Fibroblast of skin of right quadriceps (primary cell): ENCODE data around the gene EFTUD2.

Experiments used
- DNase-seq: peaks from one replicate; pipeline ENCODE4 v3.0.0-alpha.2; 2013

The EFTUD2 gene

GRCh38 chr17:44887016-44887415 lies 12.2 kb downstream of the EFTUD2 start:
- no peak for DNase-seq

DNA sequence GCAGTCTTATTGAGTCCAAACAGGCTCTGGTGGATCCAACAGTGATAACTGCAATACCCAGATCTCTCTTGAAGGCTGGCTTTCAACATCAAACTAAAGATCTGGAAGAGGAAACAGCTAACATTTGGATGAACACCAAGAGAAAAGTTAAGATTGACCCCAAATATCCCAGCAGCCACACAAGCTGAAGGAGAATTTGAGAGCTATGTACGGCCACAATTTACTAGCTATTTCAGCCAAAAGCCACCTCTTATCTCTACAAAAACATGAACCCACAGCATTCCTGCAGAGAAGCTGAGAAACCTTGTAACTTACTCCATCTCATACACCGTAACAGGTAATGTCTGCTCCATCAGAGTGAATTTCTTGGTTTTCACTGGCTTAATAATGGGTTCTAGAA lies 14.3 kb downstream of the EFTUD2 start:
- no peak for DNase-seq

GRCh38 chr17:44881145-44881544 lies 18.1 kb downstream of the EFTUD2 start:
- DNase-seq: no peak

GRCh38 chr17:44880062-44880461 lies 19.2 kb downstream of the EFTUD2 start:
- DNase-seq: no peak

- no peak for DNase-seq
These were observed 19.9 kb downstream of the EFTUD2 start for GRCh38 chr17:44879376-44879775.

DNA sequence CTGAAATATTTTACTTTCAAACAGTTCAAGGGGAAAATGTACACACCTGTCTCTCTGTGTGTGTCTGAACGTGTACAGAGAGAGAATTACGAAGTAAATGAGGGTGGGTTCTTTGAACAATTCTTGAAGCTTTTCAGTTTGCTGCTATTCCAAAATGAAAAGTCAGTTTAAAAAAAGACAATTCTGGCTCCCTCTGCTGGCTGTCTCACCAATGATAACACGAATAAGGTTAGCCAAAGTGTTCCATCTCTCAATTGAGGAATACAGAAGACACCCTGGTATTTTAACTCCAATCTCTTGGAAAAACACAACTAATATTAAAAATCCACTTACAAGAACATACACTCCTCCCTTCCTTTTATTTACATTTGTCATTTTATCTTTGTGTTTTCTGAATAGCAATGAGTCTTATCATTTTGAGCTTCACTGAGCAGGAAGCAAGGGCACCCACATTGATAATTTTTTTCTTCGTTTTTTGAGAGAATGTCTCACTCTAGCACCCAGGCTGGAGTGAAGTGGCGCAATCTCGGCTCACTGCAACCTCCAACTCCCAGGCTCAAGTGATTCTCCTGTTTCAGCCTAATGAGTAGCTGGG lies 20.5 kb downstream of the EFTUD2 start:
- peak; percentile 41 for DNase-seq

- no peak for DNase-seq
These were observed 22.1 kb downstream of the EFTUD2 start for GRCh38 chr17:44877121-44877520.

- no peak for DNase-seq
These were observed 23.5 kb downstream of the EFTUD2 start for GRCh38 chr17:44875761-44876160.

GRCh38 chr17:44872131-44872768 lies 27.0 kb downstream of the EFTUD2 start:
- no peak for DNase-seq

- DNase-seq: no peak
These were observed 27.7 kb downstream of the EFTUD2 start for GRCh38 chr17:44871556-44871955.

- DNase-seq: peak; percentile 23
These were observed 31.4 kb downstream of the EFTUD2 start for GRCh38 chr17:44867841-44868240.

DNA sequence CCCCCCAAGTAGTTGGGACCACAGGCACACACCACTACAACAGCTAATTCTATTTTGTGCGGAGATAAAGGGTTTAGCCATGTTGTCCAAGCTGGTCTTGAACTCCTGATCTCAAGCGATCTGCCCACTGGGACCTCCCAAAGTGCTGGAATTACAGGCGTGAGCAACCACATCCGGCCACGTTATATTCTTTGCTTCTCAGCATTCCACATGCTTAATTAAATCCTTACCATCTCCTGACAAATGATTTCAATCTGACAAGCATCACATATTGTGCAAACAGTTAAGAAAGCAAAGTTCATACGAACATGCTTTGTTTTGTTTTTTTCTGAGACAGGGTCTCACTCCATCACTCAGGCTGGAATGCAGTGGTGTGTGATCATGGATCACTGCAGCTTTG lies 33.3 kb downstream of the EFTUD2 start:
- peak; percentile 88 for DNase-seq

DNA sequence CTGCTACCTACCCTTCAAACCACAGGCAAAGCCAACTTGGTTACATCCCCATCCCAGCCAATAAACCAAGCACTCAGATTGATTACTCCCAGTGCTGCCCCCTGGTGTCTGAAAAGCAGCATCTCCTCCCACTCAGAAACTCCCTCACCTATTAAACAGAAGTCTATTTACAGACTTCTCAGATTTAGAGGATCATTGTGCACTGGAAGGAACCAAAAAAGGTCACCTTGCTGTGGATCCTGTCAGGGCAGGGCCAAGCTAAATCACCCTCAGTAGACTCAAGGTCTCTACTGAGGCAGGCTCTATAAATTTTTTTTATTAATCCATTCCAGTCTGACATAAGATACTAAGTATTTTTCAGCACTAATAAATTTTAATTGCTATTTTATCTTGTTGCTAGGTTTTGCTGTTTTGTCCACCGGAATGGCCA lies 34.0 kb downstream of the EFTUD2 start:
- peak; percentile 78 for DNase-seq

GRCh38 chr17:44864831-44865230 lies 34.4 kb downstream of the EFTUD2 start:
- no peak for DNase-seq

DNA sequence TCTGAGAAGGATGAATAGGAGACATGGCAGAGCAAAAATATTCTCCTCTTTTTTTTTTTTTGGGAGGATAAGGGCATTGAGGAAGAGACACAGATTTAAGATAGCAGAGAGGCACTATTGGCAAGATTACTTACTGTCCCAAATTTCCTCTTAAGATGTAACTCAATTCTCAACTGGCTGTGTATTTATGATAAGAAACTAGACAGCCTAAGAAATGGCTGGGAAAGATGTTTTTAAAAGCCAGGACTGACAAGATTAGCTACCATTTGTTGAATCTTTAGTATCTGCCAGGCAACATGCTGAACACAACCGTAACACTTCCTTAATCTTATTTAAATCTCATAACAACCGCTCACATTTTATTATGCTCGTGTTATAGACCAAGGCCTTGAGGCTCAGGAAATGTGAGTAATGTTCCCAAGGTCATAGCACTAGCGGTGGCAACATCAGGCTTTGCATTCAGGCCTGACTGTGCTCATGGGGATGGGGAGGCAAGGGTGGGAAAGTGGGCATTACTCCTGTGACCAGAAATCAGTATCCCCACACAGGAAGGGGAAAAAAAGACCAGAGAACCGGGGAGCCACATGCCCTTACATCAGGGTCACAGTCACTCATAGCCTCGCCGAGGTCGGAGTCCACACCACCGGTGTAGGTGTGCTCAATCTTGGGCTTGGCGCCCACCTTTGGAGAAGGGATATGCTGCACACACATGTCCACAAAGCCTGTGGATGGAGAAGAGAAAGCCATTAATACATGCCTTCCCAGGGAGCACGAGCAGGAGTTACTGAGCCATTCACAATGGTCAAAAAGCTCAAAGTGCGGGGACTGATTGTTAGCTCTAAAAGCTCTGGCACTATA lies 36.0 kb downstream of the EFTUD2 start:
- DNase-seq: no peak

DNA sequence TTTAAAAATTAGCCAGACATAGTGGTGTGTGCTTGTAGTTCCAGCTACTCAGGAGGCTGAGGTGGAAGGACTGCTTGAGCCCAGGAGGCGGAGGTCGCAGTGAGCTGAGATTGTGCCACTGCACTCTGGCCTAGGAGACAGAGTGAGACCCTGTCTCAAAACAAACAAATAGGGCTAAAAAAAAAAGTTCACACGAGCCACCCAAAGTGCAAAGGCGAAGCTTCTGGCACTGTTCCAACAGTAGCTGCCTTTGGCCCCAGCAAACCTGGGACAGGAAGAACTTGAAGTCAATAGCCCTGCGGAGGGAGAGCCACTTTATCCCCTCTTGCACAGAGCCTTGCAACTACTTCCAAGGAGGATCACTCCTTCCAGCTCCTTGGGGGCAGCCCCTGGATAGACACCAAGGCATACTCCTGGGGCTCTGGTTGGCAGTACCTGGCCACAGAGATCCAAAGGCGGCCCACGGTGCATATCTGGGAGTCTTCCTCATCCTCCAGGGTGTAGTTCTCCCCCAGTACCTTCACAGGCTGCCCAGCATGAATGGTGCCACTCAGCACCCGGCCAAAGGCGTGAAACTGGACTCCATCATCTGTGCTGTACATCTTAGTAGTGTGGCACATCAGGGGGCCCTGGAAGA lies 36.8 kb downstream of the EFTUD2 start:
- DNase-seq: no peak

DNA sequence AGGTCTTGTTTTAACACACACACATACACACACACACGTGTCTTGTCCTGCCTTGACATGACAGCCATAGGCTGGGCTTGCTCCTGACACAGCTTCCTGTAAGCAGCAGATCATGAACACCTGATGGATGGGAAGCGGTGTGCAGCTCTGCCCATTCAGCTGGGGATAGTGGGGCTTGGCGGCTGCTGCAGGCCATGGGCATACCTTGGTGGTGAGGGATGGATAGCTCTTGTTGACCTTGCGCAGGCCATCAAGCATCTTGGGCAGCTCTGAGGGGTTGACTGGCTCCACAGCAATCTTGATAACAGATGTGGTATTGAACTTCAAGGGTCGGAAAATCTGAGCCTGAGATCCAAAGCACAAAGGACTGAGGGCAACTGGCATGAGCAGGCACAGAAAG lies 39.5 kb downstream of the EFTUD2 start:
- no peak for DNase-seq

GRCh38 chr17:44854192-44854591 lies 45.1 kb downstream of the EFTUD2 start:
- no peak for DNase-seq

DNA sequence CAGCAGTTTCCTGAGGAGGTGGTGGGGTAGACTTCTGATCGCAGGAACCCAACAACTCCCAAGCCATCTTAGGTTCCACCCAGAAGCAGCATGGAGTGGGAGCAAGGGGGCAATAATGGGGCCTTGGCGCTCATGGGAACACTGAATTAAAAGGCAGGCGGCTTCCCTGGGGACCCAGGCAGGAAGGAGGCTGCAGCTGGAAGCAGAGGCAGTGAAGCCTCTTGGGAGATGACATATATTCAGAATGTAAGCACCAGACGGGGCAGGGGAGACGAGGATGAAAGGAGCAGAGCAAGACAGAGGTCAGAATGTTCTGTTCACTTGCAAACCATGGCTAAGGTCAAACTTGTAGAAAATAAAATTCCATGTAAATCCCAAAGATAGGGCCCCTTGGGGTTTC lies 48.6 kb downstream of the EFTUD2 start:
- DNase-seq: no peak

- no peak for DNase-seq
These were observed 49.2 kb downstream of the EFTUD2 start for GRCh38 chr17:44850025-44850424.

- DNase-seq: no peak
These were observed 50.2 kb downstream of the EFTUD2 start for GRCh38 chr17:44848961-44849489.

GRCh38 chr17:44848257-44848795 lies 50.9 kb downstream of the EFTUD2 start:
- DNase-seq: no peak

DNA sequence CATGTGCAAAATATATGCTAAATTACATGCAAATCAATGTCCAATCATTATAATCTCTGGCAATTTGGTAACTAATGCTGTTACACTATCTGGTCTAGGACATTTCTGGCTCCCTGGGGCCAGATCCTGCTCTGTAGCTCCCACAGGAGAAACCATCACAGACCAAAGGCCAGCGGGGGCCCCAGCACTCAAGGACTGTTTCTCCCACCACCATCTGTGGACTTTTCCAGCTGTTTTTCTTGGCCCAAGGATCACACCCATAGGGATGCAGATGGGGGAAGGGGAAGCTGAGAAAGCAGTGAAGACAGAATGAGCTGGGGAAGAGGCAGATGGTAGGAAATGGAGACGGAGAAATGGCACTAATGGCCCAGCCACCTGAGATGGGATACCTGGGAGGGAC lies 51.7 kb downstream of the EFTUD2 start, which contains the start of gene HIGD1B:
TSS of gene HIGD1B (plus strand) at position 298 of the 400 bp plus-strand sequence. CDS start 270 bp downstream, outside the sequence.
- DNase-seq: no peak
